Ovary (tissue), 3 donors: ENCODE measurements around the gene COG2.

Source experiments
- CTCF ChIP-seq, 3 donors: fragments of 450-650 bp in 2 of 3; fragments of 200-600 bp in 1 of 3; IDR thresholded peaks; one replicate each; pipeline versions ENCODE4 v1.5.1 to v1.8.0; 2016 to 2022; ENCODE audit warnings: antibody characterized with exemption in 3 of 3, mild to moderate bottlenecking in 1 of 3
- EP300 ChIP-seq: sonication (generic); formaldehyde crosslinking; IDR thresholded peaks from one replicate; pipeline ENCODE4 v1.6.1; 2017; ENCODE audit warnings: antibody characterized with exemption
- POLR2A ChIP-seq: fragments of 450-650 bp; IDR thresholded peaks from one replicate; pipeline ENCODE4 v1.6.1; 2017; ENCODE audit warnings: antibody characterized with exemption, mild to moderate bottlenecking, moderate library complexity
- donor health status: DM: no; HTN: no; CAD: no.

GRCh38 chr1:230701895-230702768 is 59.9 kb downstream of the COG2 start:
- TF ChIP-seq CTCF (IDR thresholded peaks at IDR 0.05): no peak
- no peak for TF ChIP-seq EP300
- no peak for TF ChIP-seq POLR2A
